Muscle of arm (tissue), 12 donors: ENCODE data around the gene SYNM. TPM values are rescaled to one million over a fixed set of nuclear protein-coding genes. Genes with fewer than 3 reads are reported as not detected.

Source experiments
- DNase-seq: peaks from one replicate; pipeline ENCODE4 v3.0.0-alpha.2; 2013
- polyA plus RNA-seq, 12 donors: library from polyadenylated mRNA; unstranded; fragments of 120-200 nt; gene quantifications; one replicate each; pipeline ENCODE4 v1.2.1, GENCODE V29; 2013; ENCODE audit not compliant: insufficient read length in 12 of 12

The SYNM gene
- polyA plus RNA-seq, 12 donors: 19.7 to 116 (median 54.4) TPM; not detected in 1

DNA sequence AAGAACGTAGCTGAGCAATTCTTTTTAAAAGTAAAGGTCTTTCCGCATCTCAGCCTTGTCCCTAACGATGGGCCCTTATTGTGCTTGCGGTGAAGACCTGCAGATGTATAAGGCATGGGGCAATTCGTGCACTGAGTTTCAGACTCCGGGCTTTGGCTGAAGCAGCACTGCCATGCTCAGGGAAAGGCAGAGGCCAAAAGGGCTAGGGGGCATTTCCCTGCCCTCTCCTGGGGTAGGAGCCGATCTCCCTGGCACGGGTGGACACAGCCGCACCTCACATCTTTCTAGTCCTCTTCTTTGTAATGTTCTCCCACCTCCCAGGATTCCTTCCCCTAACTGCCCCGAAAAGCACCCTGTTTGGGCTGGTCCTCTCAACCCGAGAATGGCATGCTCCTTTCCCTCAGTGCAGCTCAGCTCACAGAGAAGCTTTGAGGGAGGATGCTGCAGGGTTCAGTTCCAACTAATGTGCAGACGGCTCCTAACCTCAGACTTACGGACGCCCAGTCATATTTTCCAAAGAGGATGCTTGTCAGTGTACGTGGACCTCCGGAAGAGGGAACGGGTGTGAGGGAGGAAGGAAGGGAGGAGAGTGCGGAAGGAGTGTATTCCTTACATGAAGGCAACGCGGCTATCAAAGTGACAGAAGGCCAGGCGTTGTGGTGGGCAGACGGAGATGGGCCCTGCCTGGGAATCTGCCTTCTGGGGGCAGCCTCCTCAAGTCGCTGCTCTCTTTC lies 61.2 kb downstream of the SYNM start:
- no peak for DNase-seq

DNA sequence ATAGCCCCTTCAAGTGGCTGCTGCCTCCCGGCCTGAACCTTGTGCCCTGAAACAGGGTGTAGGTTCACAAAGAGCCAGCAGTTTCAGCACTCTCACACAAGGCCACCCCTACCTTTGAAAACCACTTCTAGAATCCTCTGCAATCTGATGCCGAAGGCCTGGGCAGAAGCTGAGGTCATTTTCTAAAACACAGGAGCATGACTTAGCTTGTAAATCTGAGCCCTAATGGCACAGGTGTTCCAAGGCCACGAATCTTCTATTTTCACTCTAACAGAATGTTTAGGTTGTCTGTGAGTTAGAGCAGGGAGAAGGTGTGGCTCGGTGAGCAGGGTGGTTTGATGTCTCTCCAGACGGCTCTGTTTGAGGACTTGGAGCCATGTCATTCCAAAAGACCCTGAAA lies 62.3 kb downstream of the SYNM start:
- no peak for DNase-seq

DNA sequence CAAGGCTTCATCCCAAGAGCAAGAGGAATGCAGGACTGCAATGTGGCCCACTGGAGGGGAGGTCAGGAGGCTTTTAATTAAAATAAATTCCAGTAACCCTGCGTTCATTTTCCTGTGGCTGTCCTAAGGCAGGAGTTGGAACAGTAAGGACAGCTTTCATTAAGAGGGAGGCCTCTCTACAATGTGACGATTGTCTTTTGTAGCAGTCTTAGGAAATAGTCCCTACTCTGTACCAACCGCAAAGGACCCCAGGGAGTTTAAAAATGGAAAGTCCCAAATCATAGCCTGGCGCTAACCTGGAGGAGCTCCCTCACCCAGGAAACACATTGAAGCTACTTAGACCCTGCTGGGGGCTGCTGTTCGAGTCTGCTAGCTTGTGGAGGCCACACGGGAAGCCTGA lies 62.8 kb downstream of the SYNM start:
- no peak for DNase-seq

DNA sequence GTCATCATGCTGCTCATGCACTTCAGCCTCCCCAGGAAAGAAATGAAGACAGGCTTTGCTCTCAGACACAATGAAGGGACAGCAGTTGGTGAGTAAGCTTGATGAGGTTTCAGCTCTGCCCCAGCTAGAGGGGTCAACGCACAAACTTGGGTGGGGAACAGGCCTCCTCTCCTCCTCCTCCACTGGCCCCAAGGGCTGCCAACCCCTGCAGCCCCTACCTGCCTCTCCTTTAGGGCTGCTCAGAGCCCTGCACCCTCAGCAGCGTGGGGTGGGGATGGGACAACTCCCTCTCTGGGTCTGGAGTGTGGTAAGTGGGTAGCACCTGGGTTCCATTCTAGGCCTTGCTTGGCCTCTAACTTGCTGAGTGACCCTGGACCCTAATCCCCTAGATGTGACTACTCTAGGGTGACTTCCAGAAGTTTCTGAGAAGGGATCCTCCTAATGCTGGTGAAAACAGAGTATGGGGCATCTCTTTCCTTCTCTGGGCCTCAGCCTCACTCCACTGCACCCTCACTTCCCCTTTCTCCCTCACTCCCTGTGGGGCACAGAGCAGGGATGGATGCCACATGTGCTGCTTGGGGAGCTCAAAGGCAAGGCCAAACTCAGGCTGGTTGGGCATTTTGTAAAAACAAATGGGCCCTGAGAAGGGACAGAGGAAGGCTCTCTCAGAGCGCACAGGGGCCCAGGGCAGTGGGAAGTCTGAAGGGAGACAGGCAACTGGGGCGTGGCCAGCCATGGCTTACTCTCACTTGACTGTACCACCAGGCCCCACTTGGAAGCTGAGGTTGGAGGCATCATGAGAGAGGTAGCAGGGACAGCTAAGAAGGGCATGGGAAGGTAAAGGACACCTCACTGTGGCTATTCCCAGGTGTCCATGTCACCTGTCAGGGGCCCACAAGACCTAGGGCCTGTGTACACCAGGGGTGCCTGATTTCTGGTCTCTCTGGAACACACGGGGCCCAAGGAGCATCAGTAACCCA lies 64.0 kb downstream of the SYNM start:
- DNase-seq: no peak

DNA sequence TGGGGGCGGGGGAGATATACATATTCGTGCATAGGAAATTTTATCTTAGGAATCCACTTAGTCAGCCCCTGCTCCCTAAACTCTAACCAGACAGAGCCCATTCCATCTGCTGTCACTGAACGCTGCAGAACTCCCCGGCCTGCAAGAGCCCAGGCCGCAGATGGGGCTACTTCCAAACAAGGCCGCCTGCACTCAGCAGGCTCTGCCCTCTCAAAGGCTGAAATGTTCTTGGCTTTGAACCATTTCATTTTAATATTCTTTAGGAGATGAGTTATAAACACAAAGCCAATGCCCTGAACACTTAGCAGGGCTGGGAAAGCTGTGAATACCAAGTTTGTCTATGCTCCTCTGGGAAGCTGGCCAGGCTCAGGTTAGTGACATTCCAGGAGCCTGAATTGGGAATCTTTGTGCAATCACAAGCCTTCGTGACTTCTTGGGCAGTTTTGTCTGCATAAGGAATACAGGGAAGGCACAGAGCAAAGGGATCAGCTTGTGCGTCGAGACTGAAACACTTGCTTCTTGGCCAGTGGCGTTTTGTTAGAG lies 65.0 kb downstream of the SYNM start:
- DNase-seq: no peak

DNA sequence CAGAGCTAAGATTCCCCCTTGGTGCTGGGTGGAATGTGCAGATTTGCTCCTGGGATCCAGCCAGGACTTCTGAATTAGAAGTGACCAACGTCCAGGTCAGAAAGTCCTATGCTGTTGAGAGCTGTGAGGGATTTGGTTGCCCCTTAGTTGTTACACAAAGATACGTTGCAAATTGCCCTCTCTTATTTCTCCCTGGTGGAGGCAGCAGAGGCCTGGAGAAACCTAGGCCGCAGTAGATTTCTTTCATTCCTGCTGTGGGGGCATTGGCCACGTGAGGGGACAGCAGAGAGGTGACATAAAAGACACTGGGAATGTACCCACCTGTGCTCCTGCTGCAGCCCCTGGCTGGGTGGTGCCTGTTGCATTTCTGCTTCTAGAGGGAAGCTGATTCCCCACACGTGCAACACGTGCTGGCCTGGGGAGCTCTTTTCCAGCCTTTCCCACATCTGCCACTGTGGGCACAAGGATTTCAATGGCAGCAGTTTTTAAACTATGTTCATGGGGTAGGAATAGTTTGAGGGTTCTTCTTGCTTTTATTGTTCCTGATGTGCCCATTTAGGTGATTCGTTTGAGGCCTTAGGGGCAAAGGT lies 65.7 kb downstream of the SYNM start:
- no peak for DNase-seq

DNA sequence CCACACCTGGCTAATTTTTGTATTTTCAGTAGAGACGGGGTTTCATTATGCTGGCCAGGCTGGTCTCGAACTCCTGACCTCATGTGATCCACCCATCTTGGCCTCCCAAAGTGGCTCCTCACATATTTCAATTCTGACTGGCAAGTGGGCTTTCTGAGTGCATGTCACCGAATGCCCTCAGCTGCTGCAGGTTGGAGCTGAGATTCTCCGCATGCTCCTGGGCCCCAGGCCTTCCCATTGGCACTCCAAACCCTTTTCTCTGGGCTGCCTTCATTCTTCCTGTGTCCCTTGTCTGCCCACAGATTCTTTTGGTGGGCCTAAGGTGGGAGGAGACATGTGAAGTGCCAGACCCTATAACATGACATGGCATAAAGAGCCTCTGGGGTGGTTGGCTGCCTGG lies 67.3 kb downstream of the SYNM start:
- DNase-seq: no peak

DNA sequence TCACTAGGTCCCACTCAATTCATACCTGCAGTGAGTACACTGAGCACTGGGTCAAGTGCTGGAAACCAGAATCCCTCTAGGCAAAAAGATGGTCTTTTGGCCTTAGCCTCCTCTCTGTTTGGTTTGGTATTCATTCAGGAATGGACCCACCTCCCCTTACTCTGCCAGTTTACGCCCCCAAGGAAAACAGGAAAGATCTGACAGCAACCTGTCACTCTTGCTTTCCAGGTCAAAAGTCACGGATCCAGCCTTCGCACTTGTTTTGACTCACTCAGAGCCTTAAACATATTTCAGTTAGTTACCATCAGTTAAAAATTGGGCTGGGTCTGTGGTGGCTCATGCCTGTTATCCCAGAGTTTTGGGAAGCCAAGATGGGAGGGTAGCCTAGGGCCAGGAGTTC lies 68.1 kb downstream of the SYNM start:
- DNase-seq: no peak

DNA sequence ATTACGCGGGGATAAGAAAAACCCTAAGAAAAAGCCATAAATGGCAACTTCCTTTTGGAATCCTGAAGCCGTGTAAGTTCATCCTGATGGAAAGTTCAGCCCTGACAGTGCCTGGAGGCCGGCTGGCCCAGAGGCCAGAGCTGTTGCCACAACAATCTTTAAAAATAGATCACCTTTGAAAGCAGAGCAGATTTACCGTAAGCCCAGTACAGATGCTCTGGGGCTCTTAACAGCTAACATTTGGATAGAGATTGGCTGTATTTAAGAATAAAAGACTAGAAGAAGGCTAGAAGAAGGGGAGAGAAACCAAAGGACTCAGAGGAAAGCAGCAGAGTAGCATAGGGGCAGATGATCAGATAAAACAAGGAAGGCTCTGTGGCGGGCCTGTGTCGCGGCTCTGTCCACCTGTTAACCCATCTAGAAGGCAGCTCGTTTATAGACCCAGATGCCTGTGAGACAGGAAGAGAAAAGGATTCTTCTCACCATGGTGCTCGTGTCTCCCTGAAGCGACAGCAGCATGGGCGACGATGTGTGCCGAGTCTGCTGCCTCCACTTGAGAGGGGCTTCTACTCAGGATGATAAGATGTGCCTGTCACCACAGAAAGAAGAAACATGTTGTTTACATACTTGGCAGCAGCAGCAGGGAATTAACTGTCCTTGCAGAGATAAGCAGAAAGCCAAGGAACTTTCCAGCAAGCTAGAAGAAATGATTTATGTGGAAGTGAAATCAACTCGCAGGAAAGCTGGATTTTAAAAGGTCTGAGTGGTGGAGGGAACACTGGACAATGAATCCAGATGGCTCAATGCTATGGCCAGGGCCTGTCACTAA lies 69.9 kb downstream of the SYNM start:
- DNase-seq: no peak

DNA sequence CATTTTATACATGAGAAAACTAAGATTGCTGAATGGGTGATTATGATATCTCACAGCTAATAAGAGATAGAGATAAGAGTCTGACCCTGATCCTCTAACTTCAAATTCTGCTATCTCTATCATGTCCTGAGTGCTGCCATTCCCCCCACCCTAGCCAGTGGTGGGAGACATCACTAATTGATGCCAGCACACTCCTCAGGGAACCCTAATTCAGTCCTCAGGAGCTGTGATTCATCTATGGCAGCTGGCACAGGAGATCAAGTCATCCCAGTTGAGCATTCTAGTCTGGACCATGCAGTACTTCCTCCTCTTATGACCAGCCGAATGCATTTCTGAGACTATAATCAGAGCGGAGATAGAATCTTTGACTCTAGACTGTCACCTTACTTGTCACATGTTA lies 71.9 kb downstream of the SYNM start:
- DNase-seq: no peak

DNA sequence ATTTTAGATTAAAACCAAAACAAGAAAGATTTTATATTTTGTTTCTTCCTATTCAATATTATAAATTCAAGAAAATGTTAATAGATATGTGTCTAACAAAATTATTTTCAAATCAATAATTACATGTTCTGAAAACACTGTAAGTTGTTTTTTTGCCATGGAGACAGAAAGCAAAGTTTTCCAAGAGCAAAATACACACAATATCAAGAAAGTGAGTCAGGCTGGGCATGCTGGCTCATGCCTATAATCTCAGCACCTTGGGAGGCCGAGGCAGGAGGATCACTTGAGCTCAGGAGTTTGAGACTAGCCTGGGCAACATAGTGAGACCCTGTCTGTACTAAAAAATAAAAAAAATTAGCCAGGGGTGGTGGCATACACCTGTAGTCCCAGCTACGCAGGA lies 72.8 kb downstream of the SYNM start:
- DNase-seq: no peak

DNA sequence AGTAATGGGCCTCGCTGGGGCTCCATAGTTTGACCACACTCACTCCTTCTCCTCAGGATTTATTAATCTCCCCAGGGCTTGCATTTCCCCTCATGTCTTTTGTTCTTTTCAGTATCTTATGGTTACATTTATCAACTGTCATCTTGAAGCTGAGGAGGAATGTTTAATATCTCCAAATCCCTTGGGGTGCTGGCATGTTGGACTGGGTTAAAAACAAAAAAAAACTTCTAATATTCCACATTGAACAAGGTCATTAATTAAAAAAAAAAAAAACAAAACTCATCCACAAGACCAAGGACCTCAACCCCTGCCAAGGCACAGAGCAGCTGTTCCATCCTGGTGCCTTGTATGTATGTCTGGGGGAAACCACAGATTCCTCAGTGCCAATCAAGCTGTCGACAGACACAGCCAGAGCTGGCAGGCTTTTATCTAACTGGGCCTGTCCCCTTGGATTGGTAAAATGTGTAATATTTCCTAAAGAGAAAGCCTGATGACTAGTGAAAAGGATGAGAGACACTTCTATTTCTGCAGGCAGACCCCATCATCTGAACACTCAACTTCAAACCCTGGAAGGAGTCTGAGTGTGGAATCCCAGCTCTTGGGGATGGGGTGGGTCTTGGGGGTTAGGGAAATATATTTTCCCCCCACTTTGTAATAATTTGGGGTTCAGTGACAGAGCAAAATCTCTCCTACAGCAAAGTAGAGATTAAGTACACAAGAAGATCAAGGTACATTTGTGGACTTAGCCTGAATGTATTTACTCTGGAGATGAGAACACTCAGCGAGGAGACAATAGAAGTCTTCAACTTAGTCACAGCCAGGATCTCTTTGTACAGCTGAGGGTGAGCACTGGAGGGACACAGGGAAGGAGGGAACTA lies 75.4 kb downstream of the SYNM start:
- no peak for DNase-seq

DNA sequence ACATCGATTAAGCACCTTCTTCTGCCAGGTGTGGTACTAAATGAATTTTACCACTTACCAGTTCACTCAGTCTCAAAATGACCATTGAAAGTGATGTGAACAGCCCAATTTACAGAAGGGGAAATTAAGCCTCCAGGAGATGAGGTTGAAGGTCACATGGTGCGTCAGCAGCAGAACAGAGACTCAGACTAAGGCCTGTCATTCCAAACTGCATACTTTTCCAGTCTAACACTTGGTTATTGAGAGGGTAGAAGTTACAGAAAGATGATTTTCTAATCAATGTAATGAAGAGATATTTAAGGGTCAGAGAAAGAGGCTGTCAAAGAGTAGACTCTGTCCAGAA lies 76.1 kb downstream of the SYNM start:
- DNase-seq: no peak

DNA sequence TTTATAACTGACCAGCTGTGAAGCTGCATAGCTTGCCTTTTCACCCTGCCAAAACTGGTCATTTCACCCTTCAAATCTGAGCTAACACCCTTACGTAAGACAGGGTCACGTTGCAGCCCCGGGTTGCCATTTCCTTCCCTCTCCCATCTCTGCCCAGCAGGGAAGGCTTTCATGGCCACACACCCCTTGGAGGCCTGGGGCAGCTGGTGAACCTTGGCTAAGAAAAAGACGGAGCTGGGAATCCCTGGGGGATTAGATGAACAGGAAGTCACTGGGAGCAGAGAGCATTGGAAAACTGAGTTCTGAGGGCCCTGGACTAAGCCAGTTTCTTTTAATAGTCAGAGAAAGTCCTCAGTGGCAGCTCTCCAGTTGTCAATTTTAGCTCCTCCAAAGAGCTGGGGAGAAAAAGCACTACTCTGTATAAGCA lies 76.7 kb downstream of the SYNM start:
- peak; percentile 27 for DNase-seq

DNA sequence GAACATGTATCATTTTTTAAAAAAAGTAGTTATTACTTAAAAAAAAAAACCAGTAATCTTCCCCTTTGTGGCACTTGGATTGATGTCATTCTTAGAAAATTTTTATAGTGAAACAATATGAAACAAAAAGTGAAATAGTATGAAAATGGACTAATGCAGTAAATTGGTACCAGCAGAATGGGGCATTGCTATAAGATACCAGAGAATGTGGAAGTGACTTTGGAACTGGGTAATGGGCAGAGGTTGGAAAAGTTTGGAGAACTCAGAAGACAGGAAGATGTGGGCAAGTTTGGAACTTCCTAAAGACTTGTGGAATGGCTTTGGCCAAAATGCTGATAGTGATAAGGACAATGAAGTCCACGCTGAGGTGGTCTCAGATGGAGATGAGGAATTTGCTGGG lies 77.9 kb downstream of the SYNM start:
- DNase-seq: no peak

Other genes starting within 250 kb of the SYNM start
- 1 to 10 TPM in 8 of 12 donors, under 1 TPM in 2, not detected in 2; 0.32 to 4.3 (median 2.6) TPM for gene PGPEP1L, start 97.3 kb upstream of the SYNM start, polyA plus RNA-seq
- 10 to 100 TPM in 11 of 12 donors, not detected in 1; 16.0 to 27.9 (median 20.8) TPM for gene TTC23, start 144.5 kb downstream of the SYNM start, polyA plus RNA-seq
- 10 to 100 TPM in 11 of 12 donors, not detected in 1; 17.3 to 27.3 (median 20.3) TPM for gene LRRC28, start 146.4 kb downstream of the SYNM start, polyA plus RNA-seq